Activated CD4-positive, CD25-positive, alpha-beta regulatory T cell (primary cell): ENCODE measurements around the gene CYSTM1.

Experiments used
- DNase-seq, 4 experiments: peaks; one replicate each; lab custom pipeline; 2025; lab: John Stamatoyannopoulos, UW

CYSTM1 gene

DNA sequence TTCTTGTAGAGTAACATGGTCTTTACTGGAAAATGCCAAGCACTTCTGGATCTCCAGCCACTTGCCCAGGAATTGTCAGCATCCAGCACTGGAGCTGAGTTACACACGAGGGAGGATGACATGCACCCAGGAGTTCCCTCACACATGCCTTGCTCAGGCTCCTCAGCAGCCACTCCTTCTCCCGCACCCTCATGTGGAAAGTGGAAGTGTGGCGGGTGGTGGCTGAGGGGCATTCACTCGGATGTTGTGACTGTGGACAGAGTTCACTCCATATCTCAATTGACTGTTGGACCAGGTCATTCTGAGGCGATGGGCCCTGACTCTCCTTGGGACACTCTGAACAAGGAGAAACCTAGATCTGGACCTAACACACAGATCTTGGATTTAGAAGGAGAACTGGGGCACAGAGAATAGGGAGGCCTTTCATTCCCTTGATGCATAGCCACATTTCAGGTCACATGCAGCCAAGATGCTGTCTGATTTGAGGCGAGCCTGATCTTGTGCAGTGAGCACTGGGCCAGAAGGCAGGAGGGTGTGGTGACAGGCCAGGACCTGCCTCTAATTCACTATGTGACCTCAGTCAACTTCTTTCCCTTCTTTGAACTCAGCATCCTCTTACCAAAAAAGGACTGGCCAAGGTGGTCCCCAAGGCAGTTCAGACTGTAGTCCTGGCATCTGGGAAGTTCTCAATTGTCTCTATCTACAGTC, 62.1 kb downstream of the CYSTM1 start:
- DNase-seq, result no peak

DNA sequence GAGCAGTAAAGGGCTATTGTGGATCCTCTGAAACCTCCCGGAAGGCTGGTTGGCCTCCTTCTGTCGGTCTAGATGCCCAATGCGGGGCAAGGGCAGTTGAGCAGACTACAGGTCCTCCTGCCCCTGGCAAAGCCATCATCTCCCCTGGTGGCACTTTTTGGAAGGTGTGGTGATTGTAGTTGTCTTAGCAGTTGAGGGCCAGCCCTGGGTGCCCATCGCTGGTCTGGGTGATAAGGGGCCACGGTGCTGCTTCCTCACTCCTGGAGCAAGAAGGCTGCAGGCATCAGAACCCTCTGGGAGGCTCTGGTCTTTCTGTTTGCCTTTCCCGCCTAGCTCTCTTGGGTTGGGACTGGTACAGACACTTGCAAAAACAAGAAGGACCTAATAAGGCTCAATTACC, 63.8 kb downstream of the CYSTM1 start:
- no peak for DNase-seq

DNA sequence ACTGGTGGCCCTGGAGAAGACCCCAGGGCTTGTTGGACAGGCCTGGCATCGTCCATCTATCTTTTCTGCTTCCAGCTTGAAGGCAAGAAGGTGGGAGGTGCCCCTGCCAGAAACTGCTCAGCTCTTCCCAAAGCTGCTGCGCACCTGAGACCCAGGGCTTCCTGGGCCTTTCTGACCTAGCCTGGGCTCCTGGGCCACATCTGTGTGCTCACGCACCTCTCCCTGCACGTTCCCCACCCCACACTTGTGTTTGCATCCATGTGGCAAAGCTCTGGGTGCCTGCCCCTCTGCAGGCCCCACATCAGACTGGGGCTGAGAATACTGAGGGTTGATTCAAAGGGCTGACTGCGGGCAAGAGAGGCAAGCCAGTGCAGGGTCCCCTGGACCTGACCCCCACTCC, 64.5 kb downstream of the CYSTM1 start:
- no peak for DNase-seq

DNA sequence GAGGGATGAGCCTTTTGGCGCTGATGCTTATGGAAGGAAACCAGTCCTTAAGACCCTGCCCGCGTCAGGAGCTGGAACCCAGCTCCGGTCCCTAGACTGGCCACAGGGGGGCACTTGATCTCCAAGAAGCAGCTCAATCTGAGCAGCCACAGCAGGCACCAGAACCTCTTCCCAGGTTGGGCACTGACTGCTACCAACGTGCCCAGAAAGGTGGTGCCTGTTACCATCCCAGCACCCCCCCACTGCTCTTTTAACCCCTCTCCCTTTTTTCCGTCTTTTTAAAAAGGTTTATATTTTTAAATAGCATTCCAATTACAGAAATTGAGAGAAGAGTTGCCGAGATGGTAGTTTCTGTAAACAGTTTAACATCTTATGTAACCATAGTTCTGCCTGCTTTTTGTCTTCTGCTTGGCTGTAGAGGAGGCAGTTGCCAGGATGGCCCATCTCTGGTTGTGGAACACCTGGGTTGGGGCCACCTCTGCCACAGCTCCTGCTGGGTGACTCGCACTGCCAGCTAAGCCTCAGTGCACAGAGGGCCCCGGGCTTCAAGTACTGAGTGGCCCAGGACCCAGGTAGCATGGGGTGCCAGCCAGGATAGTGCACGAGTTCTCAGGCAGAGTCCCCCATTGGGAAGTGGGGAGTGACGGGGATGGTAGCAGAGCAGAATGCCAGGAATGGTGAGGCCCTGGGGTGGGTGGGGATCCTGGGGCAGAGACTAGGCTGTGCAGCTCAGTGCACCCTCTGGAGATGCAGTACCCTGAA, 65.1 kb downstream of the CYSTM1 start:
- DNase-seq, result peak; percentile 8 to 48 (median 18)

DNA sequence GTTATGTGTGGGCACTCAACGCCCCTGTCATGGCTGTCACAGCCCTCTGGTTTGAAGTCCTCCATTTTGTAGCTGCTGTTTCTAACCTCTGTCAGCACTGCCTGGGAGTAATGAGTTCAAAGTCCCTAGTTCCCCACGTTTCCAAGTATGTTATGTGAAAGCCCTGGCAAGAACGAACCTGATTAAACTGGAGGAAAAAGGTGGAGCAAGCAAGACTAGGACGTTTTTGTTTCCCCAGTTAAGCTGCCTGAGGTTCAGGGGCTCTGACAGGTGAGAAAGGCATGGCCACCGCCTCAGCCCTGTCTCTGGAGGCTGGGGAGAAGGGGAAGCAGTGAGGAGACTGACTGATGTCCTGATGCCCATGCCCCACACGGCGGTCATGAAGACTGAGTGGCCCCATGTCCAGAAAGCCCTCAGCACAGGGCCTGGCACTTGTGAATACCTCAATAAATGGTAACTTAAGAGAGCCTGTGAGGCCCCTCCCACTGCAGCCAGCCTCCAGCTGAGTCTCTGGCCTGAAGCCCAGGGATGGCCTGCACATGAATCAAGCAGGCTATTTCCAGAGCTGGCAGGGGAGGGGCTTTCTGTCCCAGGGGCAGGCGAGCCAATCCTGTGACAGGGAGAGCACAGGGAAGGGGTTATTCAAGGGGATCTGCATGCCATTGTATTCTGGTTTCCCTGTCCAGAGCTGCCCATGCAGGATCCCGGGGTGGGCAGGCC, 66.2 kb downstream of the CYSTM1 start:
- DNase-seq, result no peak

DNA sequence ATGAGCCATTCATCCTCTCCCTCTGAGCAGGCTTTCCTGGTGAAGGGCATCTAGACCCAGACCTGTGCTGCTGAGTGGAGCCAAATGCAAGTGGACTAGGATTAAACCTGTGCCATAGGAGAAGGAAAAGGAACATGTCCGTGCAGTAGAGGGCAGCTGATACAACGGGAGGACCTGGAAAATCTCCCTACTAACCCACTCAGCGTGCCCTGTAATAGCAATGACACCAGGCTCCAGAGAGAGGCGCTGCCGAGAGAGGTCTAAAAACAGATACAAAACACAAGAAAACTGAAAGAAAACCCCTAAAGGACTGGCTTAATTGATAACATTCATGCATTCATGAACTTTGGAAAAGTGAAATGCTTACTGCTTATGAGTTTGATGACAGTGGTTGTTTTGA, 67.1 kb downstream of the CYSTM1 start:
- DNase-seq, result no peak

DNA sequence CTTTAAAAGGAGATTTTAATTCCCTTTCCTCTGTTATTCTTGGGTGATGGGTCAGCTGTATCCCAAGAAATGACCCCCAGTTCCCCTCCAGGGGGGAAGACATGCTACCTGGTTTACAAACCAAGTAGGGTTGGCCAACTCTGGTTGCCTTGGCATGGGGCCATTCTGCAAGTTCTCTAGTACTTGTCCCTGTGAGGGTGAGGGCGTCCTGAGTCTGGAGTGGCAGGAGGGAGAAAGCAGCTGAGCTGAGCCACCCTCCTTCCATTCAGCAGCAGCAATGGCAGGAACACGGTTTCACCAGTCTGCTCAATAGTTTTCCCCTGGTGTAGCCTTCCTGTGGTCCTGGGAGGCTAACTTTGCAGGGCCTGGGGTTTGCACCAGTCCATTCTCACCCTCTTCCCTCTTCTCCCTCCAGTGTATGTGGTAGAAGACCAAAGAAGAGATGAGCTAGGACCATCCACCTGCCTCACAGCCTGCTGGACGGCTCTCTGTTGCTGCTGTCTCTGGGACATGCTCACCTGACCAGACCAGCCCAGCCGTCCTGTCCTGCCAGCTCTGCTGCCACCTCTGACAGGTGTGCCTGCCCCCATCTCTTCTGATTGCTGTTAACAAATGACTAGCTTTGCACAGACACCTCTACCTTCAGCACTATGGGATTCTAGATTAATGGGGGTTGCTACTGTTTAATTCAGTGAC, 68.0 kb downstream of the CYSTM1 start:
- no peak for DNase-seq

DNA sequence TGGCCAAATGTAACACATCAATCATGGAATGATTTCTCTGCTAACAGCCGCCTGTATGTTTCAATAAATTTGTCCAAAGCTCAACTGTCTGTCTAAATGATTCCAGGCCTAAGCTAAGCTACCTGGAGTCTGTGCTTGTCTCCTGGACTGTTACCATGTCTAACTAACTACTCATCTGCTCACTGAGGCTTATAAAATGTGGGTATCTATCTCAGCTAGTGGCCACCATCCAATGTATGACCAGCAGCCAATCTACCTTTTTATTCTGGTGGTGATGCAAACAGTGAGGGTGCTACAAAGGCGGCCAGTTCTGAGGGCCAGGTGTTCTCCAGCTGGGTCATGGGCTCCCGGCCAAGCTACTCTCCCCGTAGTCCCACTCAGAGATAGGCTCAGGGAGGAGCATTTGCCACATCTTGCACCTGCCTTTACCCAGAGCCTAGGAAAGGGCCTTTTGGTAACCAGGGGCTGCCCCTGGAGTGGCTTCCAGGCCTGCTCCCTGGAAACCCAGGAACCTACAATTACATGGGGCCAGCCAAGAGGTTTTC, 68.8 kb downstream of the CYSTM1 start:
- DNase-seq, result no peak

DNA sequence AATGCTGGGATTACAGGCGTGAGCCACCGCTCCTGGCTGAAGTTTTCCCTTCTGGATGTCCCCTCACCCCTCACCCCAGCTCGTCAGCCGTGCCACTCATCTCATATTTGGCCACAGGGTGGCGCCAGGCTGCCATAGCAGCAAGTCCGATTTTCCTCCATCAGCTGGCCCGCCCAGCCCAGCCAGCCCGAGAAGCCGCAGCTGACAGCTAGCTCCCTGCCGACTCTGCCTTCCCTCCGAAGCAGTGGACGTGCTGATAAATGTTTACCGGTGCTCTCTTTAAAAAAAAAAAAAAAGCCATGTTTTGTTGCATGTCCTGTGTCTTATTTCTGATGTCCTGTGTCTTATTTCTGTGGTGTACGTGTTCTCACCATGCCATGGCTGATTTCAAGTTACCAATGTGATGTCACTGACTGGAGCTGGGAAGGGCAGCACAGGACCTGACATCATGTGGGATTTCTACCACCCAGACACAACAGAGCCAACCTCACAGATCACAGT, 69.6 kb downstream of the CYSTM1 start:
- peak; percentile 35 to 57 (median 48) for DNase-seq

DNA sequence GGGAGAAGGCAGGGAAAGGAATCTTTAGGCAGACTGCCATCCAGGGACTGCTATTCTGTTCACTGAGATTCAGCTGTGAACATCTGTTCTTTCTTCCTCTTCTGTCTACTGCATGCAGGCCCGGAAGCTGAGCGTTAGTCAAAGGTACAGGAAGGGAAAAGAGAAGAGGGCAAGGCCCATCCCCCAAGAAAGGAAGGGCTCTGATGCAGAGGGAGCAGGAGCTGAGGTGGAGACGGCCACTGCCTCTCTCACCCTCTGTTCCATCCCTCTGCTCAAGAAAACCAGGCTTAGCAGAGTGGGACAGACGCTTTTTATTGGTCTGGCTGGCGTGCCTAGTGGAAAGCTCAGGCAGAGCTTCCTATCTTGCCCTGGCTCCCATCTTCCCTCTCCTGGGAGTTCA, 70.4 kb downstream of the CYSTM1 start:
- no peak for DNase-seq

DNA sequence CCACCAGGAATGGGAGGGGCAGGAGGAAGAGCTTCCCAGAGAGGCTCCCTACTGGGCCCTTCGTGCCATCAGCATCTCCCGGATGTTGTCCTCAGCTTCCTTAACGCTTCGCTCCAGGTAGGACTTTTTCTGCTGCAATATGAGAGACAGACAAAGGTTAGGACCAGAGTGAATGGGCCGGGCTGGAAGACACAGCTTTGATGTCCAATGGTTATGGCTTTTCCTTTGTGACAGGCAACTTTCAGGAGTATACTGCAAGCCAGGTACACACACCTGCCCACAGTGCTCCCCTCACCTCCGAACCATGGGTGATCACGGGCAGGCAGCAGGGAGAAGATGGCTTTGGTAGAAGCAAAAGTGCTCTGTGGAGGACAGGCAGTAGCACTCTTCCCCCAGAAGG, 70.9 kb downstream of the CYSTM1 start:
- DNase-seq, result no peak

DNA sequence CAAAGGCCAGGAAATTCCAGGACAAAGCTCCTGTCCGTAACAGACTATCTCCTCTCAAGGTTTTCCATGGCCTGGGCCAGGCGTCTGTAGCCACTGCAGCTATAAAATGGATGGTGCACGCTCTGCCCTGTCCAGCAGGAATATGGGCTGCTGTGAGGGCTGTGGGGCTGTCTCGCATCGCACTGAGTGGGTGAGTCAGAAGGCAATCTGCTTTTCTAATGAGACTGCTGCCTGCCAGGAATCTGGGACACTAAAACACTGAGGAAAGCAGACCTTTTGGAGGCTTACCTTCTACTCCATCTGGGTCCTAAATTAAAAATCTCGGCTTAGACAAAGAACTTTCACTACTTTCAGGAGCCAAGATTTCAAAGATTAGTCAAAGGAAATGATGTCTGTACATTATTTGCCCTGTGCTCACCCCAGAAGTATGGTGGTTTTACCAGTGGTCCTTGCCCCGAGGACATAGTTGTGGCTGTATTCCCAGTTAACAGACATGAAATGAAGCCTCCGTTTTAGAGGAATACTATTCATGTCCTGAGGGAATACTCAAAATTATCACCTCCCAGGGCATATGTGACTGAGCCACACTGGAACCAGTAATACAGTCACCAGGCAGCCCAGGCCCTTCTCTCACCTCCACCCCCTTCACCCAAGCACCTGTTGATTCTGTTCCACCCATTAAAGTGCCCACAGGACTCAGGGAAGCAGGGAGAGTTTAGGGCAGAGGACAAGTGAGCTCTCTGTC, 71.6 kb downstream of the CYSTM1 start:
- DNase-seq, result no peak

DNA sequence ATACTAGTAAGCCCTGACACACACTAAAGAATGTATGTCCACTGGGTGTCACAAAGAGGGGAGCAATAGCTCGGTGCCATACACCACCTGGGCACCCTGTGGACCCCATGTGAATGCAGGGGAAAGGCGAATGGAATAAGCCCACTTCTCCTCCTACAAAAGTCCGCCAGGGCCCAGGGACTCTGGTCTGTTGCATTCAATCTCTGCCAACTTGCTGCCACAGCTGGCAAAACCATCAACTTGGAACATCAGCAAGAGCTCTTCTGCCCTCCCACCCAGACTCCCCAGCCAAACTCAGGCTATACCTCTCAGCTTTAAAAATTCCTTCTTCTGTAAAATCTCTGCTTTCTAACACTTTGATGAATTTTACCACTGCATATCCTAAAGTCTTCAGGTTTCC, 73.4 kb downstream of the CYSTM1 start:
- DNase-seq, result no peak

DNA sequence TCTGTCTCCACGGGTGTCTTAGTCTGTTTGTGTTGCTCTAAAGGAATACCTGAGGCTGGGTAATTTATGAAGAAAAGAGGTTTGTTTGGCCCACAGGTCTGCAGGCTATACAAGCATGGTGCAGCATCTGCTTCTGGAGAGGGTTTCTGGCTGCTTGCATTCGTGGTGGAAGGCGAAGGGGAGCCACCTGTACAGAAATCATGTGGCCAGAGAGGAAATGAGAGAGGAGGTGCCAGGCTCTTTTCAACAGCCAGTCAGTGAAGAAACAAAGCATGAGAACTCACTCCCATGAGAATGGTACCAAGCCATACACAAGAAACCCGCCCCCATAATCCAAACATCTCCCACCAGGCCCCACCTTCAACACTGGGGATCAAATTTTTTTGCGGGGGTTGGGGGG, 74.5 kb downstream of the CYSTM1 start:
- DNase-seq, result no peak

DNA sequence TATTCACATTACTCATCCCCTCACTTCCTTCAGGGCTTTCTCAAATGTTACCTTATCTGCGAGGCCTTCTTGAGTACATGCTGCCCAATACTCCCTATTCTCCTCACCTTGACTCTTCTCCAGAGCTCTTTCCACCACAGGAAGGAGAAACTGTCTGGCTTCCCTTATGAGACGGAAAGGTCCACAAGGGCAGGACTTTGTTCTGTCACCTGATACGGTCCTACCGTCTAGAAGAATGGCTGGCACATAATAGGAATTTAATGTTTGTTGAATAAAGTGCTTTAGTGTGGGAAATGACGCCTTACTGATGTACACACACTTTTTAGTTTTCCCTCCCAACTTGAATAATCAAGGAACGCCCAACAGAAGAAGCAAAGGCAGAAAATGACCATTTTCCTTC, 75.4 kb downstream of the CYSTM1 start:
- no peak for DNase-seq

DNA sequence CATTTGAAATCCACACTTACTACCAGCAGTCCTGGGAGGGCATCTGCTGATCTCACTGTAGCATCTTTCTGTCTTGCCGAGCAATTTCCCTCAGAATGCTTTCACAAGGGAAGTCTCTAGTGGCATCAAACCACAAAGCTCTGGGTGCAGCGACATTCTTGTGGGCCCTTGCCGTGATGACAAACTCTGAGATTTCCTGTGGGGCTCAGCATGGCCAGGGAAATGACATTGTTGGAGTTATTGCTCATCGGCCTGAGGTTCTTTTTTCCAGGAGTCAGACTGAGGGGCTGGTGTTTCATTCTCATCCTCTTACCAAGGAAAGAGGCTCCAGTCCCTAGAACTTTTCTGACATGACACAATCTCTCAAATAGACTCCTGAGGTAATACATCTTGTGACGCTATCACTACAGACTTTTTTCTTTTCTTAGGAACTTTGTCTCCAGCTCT, 76.6 kb downstream of the CYSTM1 start:
- DNase-seq, result peak in 1 of 4 experiments; percentile 4

DNA sequence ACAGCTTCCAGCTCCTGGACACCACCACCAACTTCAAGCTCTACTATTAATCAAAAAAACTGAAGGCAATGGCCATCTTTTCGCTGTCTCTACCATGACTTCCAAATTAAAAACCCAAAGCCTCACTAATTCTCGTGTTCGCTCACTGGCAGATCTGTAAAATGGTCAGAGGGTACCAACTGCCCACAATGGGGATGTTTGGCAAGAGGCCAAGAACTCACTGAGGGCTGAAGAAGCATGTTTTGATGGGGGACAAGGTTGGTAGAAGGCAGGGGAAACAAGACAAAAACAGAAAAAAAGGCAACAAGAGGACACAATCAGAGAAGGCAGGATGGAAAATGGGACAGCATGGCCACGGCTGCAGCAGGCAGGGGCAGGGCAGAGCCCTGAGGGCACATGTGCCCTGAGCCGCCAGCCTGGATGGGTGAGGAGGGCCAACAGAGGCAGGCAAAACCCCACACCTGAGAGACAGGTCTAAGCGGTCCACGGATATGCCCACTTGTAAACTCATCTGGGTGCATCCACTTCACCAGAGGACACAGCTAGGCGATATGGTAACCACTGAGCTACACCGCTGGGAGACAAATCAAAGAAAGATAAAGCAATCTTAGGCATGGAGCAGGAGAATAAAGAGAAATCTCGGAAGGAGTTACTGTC, 77.6 kb downstream of the CYSTM1 start:
- DNase-seq, result no peak

DNA sequence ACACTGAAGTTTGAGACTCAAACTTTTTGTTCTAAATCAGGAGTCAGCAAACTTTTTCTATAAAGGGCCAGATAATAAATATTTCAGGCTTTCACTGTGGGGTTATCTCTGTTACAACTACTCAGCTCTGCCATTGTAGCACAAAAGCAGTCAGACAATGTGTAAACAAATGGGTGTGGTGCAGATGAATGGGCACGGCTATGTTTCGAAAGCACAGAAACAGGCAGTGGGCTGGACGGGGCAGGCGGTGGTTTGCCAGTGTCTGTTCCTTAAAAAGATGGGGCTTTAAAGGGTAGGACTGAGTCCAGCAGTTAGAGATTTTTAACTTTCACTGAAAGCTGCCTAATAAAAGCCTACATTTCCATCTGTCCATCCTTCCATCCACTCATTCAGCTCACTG, 79.0 kb downstream of the CYSTM1 start:
- DNase-seq, result no peak

DNA sequence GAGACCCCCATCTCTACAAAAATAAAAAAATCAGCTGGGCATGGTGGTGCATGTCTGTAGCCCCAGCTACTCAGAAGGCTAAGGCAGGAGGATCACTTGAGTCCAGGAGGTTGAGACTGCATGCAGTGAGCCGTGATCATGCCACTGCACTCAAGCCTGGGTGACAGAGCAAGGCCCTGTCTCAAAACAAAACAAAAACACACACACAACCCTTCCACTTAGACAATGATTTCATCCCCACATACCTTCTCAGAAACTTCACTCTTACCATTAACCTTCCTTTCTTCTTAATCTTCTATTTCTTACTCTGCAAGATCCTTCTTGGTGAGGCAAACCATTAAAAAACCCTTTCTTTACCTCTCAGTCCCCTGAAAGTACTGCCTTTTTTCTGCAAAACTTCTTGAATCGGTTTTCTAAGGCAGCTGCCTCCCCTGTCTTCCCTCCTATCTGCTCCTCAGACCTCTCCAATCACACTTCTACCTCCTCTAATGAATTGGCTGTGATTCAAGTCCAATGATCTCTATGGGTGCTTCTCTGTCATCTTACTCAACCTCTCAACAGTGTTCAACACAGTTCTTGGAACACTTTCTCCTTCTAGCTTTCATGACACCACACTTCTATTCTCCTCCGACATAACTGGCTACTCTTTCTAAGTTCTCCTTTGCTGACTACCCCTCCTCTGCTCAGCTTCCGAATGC, 80.6 kb downstream of the CYSTM1 start:
- no peak for DNase-seq

DNA sequence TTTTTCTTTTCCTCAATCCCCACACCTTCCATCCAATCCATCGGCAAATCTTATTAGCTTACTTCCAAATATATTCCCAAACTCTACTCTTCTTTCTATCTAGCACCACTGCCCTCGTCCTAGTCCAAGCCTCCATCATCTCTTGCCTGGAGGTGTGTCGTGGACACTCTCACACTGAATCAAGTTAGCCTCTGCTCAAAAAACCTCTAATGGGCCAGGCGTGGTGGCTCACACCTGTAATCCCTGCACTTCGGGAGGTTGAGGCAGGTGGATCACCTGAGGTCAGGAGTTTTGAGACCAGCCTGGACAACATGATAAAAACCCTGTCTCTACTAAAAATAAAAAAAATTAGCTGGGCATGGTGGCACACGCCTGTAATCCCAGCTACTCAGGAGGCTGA, 81.7 kb downstream of the CYSTM1 start:
- no peak for DNase-seq
